HepG2 (cell line): ENCODE results near the gene GRHL1. TPM values are rescaled to one million over a fixed set of nuclear protein-coding genes. Genes with fewer than 3 reads are reported as not detected.

Source experiments
- ATAC-seq: fragments of 200-7000 bp; cut with Tn5 transposase; 3 replicates; pipeline ENCODE4 v1.9.1; 2020; ENCODE audit warnings: mild to moderate bottlenecking, moderate library complexity
- Bru-seq: library from RNA; stranded (reverse); fragments of 400-500 nt; gene quantifications from one replicate; lab custom pipeline; 2021; lab: Mats Ljungman, UMichigan
- BruChase-seq, 2 experiments: library from RNA; stranded (reverse); fragments of 400-500 nt; gene quantifications; one replicate each; lab custom pipeline; 2021; lab: Mats Ljungman, UMichigan
- BruUV-seq: library from RNA; stranded (reverse); fragments of 400-500 nt; replicated peaks from 2 replicates; lab custom pipeline; 2021; lab: Mats Ljungman, UMichigan
- CTCF ChIA-PET: fragments of 300-600 bp; formaldehyde crosslinking; extraction: SDS; loops from one replicate; lab custom pipeline; 2021; ENCODE audit warnings: low total read pairs, inconsistent platforms, low intra/inter-chr PET ratio; lab: Yijun Ruan, JAX
- POLR2A ChIA-PET: fragments of 350-600 bp; sonication (Branson Sonifier 250); formaldehyde crosslinking; loops from one replicate; lab custom pipeline; 2020; ENCODE audit warnings: antibody characterized with exemption, inconsistent platforms; lab: Yijun Ruan, JAX
- DNase-seq: peaks from one replicate; pipeline ENCODE4 v3.0.0-alpha.2; 2015; ENCODE audit warnings: low spot score
- FAIRE-seq: peaks from 3 replicates; lab custom pipeline; 2011; peaks lifted over from hg19 to GRCh38; lab: Jason Lieb, UNC
- H2AFZ ChIP-seq: one replicate; pipeline ENCODE4 v1.6.1; 2011; ENCODE audit warnings: low read length, inconsistent platforms
- H3K27ac ChIP-seq: fragments of 300-600 bp; 3 replicates; pipeline ENCODE4 v1.8.0; 2011; ENCODE audit warnings: mixed run types, mild to moderate bottlenecking, mixed read lengths, low read length, inconsistent platforms; ENCODE audit not compliant: insufficient read depth; ENCODE audit errors: extremely low read length
- H3K27me3 ChIP-seq, 2 experiments: fragments of 200-600 bp in 1 of 2; 2 replicates in 1 of 2; 3 replicates in 1 of 2; pipeline versions ENCODE4 v1.6.0 to v1.8.0; 2011; ENCODE audit warnings: low read length in 2 of 2, mild to moderate bottlenecking in 2 of 2, moderate library complexity in 2 of 2, inconsistent platforms in 1 of 2; ENCODE audit not compliant: insufficient read depth in 2 of 2, control insufficient read depth in 1 of 2
- H3K36me3 ChIP-seq, 2 experiments: fragments of 200-600 bp in 1 of 2; replicated peaks in 1 of 2; 2 replicates in 1 of 2; 3 replicates in 1 of 2; pipeline versions ENCODE4 v1.5.1 to v1.8.0; 2011; ENCODE audit warnings: low read length in 2 of 2, inconsistent platforms in 1 of 2; ENCODE audit not compliant: insufficient read depth in 2 of 2, control insufficient read depth in 1 of 2
- H3K4me1 ChIP-seq: 2 replicates; pipeline ENCODE4 v1.5.1; 2012; ENCODE audit warnings: low read length, inconsistent platforms; ENCODE audit not compliant: insufficient read depth
- H3K4me2 ChIP-seq: 2 replicates; pipeline ENCODE4 v1.6.0; 2011; ENCODE audit warnings: low read depth, low read length, inconsistent platforms
- H3K4me3 ChIP-seq, 3 experiments: fragments of 200-600 bp in 1 of 3; sonication (generic), shearing (Covaris generic) in 1 of 3; replicated peaks in 1 of 3; 2 replicates each; pipeline ENCODE4 v1.5.1; 2011 to 2016; ENCODE audit warnings: low read length in 3 of 3, inconsistent platforms in 2 of 3, low read depth in 2 of 3, mild to moderate bottlenecking in 2 of 3, control low read depth in 1 of 3, mixed read lengths in 1 of 3; ENCODE audit not compliant: insufficient read depth in 1 of 3
- H3K79me2 ChIP-seq: one replicate; pipeline ENCODE4 v1.6.1; 2011; ENCODE audit warnings: low read length, inconsistent platforms; ENCODE audit not compliant: insufficient read depth
- H3K9ac ChIP-seq: 2 replicates; pipeline ENCODE4 v1.6.0; 2011; ENCODE audit warnings: mild to moderate bottlenecking, low read depth, low read length, inconsistent platforms; ENCODE audit not compliant: insufficient read depth
- H3K9me3 ChIP-seq: 2 replicates; pipeline ENCODE4 v1.5.1; 2012; ENCODE audit warnings: mild to moderate bottlenecking, low read length
- H4K20me1 ChIP-seq: 2 replicates; pipeline ENCODE4 v1.6.0; 2011; ENCODE audit warnings: inconsistent platforms, mild to moderate bottlenecking, low read length, moderate library complexity; ENCODE audit not compliant: insufficient read depth
- ARID4A ChIP-seq: sonication (generic); formaldehyde crosslinking; IDR thresholded peaks from 2 replicates; pipeline ENCODE4 v1.5.0; 2020; ENCODE audit warnings: mild to moderate bottlenecking, missing genetic modification reagents, borderline replicate concordance
- ATF1 ChIP-seq: IDR thresholded peaks from 2 replicates; pipeline ENCODE4 v1.6.1; 2016; ENCODE audit warnings: mild to moderate bottlenecking, control low read depth
- ZBTB2 ChIP-seq: sonication (generic); formaldehyde crosslinking; IDR thresholded peaks from 2 replicates; pipeline ENCODE4 v1.8.0; 2022; ENCODE audit warnings: low read depth, missing genetic modification reagents
- ZNF441 ChIP-seq: sonication (generic); formaldehyde crosslinking; IDR thresholded peaks from 2 replicates; pipeline ENCODE4 v1.7.0; 2021; ENCODE audit warnings: missing genetic modification reagents, borderline replicate concordance
- ZNF512B ChIP-seq: sonication (generic); formaldehyde crosslinking; IDR thresholded peaks from 2 replicates; pipeline ENCODE4 v1.5.1; 2020; ENCODE audit warnings: missing genetic modification reagents, mild to moderate bottlenecking, borderline replicate concordance
- ZNF724P ChIP-seq: sonication (generic); formaldehyde crosslinking; IDR thresholded peaks from 2 replicates; pipeline ENCODE4 v1.8.0; 2022; ENCODE audit warnings: missing genetic modification reagents, borderline replicate concordance
- WGBS: methylation state at CpG from one replicate; pipeline ENCODE4 v1.1.6; 2017; ENCODE audit warnings: low lambda C conversion rate; 5-methylcytosine and 5-hydroxymethylcytosine counted together
- in situ Hi-C: cut with HindIII; loops from 2 replicates; pipeline ENCODE4 v1.10.0; 2017; ENCODE audit warnings: low pct_unique_long_range_greater_than_20kb; ENCODE audit not compliant: extremely low pct_ligation_motif_present
- intact Hi-C: fragments of 100-400 bp; cut with micrococcal nuclease; formaldehyde crosslinking; loops from one replicate; pipeline ENCODE4 v1.10.0; 2022; ENCODE audit not compliant: unreplicated experiment
- long read RNA-seq, 2 experiments: library from RNA in 1 of 2; library from polyadenylated mRNA in 1 of 2; stranded (forward) in 1 of 2; unstranded in 1 of 2; transcript quantifications; one replicate each; pipeline ENCODE4 v2.0.0, GENCODE V29; 2019 to 2022
- polyA minus RNA-seq, 3 experiments: library from RNA; depleted of rRNA, polyadenylated mRNA; stranded (reverse); fragments of >200 nt; gene quantifications; 2 replicates each; pipeline ENCODE4 v1.2.3, GENCODE V29; 2011; ENCODE audit warnings: low replicate concordance in 1 of 3
- polyA plus RNA-seq, 8 experiments: library from polyadenylated mRNA; depleted of rRNA in 3 of 8; stranded (reverse) in 7 of 8; unstranded in 1 of 8; fragments of >200 nt; fragmentation: Illumina TruSeq in 4 of 8; extraction: Trizol in 4 of 8; gene quantifications; 2 replicates each; pipeline versions ENCODE4 v1.2.1 to v1.2.3, GENCODE V29; 2011 to 2016; ENCODE audit warnings: low read depth in 4 of 8, missing spikeins in 1 of 8, mixed read lengths in 1 of 8; ENCODE audit not compliant: insufficient read depth in 1 of 8
- total RNA-seq, 5 experiments: library from RNA; depleted of rRNA; stranded (reverse); fragments of >200 nt; fragmentation: Illumina TruSeq; extraction: Trizol; gene quantifications; 2 replicates each; pipeline ENCODE4 v1.2.3, GENCODE V29; 2016; ENCODE audit warnings: low read depth in 1 of 5

Gene GRHL1
- total RNA-seq (2016; rRNA removed; fragmentation: Illumina TruSeq; extraction: Trizol) (10.6 and 12.0 TPM in 2 replicates), polyA plus RNA-seq (2011; rRNA removed) (9.3 and 13.5 TPM in 2 replicates), polyA minus RNA-seq (2011; rRNA and poly(A)+ RNA removed; ENCODE audit: low replicate concordance) (9.4 and 18.5 TPM in 2 replicates), Bru-seq, nascent RNA (percentile 81 among the genes with signal in this experiment), BruChase-seq, experiment 1, labeled RNA remaining after a 6-hour chase (percentile 70 among the genes with signal in this experiment), BruChase-seq, experiment 2, labeled RNA remaining after a 2-hour chase (percentile 71 among the genes with signal in this experiment)
- 5.6 and 8.3 TPM in 2 replicates for total RNA-seq (2016; cell fraction: cytosol; rRNA removed; fragmentation: Illumina TruSeq; extraction: Trizol; ENCODE audit: low read depth)
- total RNA-seq (2016; cell fraction: insoluble cytoplasmic fraction; rRNA removed; fragmentation: Illumina TruSeq; extraction: Trizol), result 10.0 and 12.7 TPM in 2 replicates
- 5.3 and 6.5 TPM in 2 replicates for total RNA-seq (2016; cell fraction: membrane; rRNA removed; fragmentation: Illumina TruSeq; extraction: Trizol)
- total RNA-seq (2016; cell fraction: nucleus; rRNA removed; fragmentation: Illumina TruSeq; extraction: Trizol), result 19.5 and 21.6 TPM in 2 replicates
- 4.2 and 6.2 TPM in 2 replicates for polyA plus RNA-seq (2011; cell fraction: cytosol; rRNA removed)
- 25.1 and 30.9 TPM in 2 replicates for polyA plus RNA-seq (2011; cell fraction: nucleus; rRNA removed)
- 7.4 and 11.8 TPM in 2 replicates for polyA plus RNA-seq (2012)
- polyA plus RNA-seq (2016; cell fraction: cytosol; fragmentation: Illumina TruSeq; extraction: Trizol; ENCODE audit: low read depth), result 0.66 and 1.2 TPM in 2 replicates
- polyA plus RNA-seq (2016; cell fraction: insoluble cytoplasmic fraction; fragmentation: Illumina TruSeq; extraction: Trizol; ENCODE audit: low read depth), result 8.6 and 8.8 TPM in 2 replicates
- 1.7 and 1.9 TPM in 2 replicates for polyA plus RNA-seq (2016; cell fraction: membrane; fragmentation: Illumina TruSeq; extraction: Trizol; ENCODE audit: low read depth)
- polyA plus RNA-seq (2016; cell fraction: nucleus; fragmentation: Illumina TruSeq; extraction: Trizol; ENCODE audit: insufficient read depth, low read depth), result 24.2 and 25.3 TPM in 2 replicates
- polyA minus RNA-seq (2011; cell fraction: cytosol; rRNA and poly(A)+ RNA removed), result 4.8 and 5.4 TPM in 2 replicates
- polyA minus RNA-seq (2011; cell fraction: nucleus; rRNA and poly(A)+ RNA removed), result 36.2 and 51.6 TPM in 2 replicates
- long read RNA-seq, experiment 1, partial matches to known transcripts, result 3 of 5 reads
- long read RNA-seq, experiment 1, other reads (novel, unspliced or antisense), result 2 of 5 reads
- long read RNA-seq, experiment 2, partial matches to known transcripts, result 0 of 8 reads
- long read RNA-seq, experiment 2, other reads (novel, unspliced or antisense), result 8 of 8 reads

GRCh38 chr2:9951522-9952285, at the start of gene GRHL1:
Gene GRHL1, plus strand, starts transcription at chr2:9951693. Its CDS starts 141 bp downstream, at chr2:9951834.
- Histone ChIP-seq H3K79me2 (peaks cover 4% of the 10 kb centered on the region), H3K9ac (peak within 1 kb of the TSS; percentile 72), H2AFZ (peak within 1 kb of the TSS; percentile 18), H3K9me3 (no peaks in the 10 kb centered on the region), H3K4me2 (peak within 1 kb of the TSS; percentile 92), H3K27ac (peak within 1 kb of the TSS; percentile 76), H3K36me3 (peaks cover 4 to 11% of the 10 kb centered on the region in 2 experiments; a peak in 4 of 5 replicates), H3K4me3 (peak within 1 kb of the TSS; percentile 83 to 94 (median 84)), H3K4me1 (peaks cover 66% of the 10 kb centered on the region), H4K20me1 (no peaks in the 10 kb centered on the region), H3K27me3 (peaks cover 0 to 9% of the 10 kb centered on the region in 2 experiments; a peak in 1 of 5 replicates)
- in situ Hi-C loops, result no loop called here
- ATAC-seq, result peak; percentile 86
- WGBS, result 0% methylated on average over 36 of the region's 111 CpGs
- CTCF ChIA-PET, result no interaction called here
- POLR2A ChIA-PET, result interaction anchor here (1.6 kb wide), 1 partner anchor 9 kb away, joined by 4 read pairs; no protein-coding TSS in a partner anchor
- intact Hi-C loops, result loop anchor here (2.0 to 5.0 kb wide), 3 partner anchors 109 to 171 kb away; partner anchors contain the start of genes RRM2 and TAF1B
- DNase-seq, result peak; percentile 85
- FAIRE-seq, result no peak
- BruUV-seq, result no TSS peak
- 0 out of 2 replicates have a peak, but pooled peaks have one; percentile 36 for TF ChIP-seq ZNF512B (CRISPR knock-in tag)
- TF ChIP-seq ZNF724P (CRISPR knock-in tag), result peak; percentile 30; the same call in 1 of the 2 replicates
- no peak for TF ChIP-seq ATF1 (CRISPR knock-in tag)
- peak; percentile 65; the same call in 1 of the 2 replicates for TF ChIP-seq ZBTB2 (CRISPR knock-in tag)
- TF ChIP-seq ZNF441, result peak; percentile 73; the same call in 1 of the 2 replicates
- TF ChIP-seq ARID4A (CRISPR knock-in tag), result peak; percentile 70; the same call in 1 of the 2 replicates
